GM21381 (cell line): ENCODE results near the gene SRRM1.
"Not testable (repeated sequence)": the region's sequence is repeated elsewhere in the genome, so short reads cannot be mapped to it uniquely, and the experiment has no call there.

ENCODE experiments used
- ATAC-seq: cut with Tn5 transposase; IDR thresholded peaks from one replicate; pipeline ENCODE4 v1.9.1; 2021; ENCODE audit warnings: mild to moderate bottlenecking, moderate library complexity; ENCODE audit not compliant: unreplicated experiment

SRRM1 gene

DNA sequence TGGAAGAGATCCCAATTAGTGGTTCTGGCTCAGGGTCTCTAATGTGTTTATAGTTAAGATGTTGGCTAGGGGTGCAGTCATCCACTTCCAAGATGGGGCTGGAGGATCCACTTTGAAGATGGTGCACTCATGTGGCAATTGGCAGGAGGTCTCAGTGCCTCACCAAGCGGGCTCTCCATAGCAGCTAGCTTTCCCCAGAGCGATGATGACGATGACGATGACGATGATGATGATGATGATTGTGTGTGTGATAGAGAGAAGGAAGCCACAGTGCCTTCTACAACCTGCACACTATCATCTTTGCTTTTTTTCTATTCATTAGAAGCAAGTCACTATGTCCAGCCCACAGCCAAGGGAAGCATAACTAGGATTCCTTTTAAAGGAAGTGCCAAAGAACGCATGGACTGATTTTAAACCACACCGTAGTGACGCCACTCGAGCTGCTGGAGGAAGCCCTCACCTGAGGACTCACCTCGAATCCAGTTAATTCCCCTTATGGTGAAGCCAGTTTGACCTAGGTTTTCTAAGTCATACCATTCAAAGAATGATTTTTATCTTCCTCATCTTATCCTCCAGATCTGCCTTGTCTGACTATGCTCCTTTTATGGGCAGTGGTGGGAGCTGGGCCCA lies 49.4 kb downstream of the SRRM1 start:
- no peak for ATAC-seq

DNA sequence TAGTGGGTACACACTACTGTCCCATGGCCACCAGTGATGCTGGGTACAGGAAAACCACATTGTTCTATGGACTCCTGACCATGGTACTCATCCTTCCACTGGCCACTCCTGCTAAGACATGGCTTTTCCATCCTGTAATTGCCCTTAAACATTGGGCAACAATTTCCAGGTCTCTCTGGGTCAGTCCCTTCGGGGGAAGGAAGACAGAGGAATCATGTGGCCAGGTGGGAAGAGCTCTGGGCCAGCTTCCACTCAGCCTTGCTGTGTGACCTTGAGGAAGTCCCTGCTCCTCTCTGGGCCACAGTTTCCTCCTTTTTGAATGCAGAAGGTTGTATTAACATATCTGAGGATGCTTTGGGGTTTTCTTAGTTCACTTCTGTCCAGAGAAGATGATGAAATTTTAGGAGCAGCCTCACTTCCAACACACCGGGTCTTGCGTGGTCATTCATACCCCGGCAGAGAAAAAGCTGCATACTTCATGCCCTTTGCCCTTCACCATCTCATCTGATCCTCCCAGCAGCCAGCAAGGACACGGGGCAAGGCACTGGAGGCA lies 50.8 kb downstream of the SRRM1 start:
- no peak for ATAC-seq

DNA sequence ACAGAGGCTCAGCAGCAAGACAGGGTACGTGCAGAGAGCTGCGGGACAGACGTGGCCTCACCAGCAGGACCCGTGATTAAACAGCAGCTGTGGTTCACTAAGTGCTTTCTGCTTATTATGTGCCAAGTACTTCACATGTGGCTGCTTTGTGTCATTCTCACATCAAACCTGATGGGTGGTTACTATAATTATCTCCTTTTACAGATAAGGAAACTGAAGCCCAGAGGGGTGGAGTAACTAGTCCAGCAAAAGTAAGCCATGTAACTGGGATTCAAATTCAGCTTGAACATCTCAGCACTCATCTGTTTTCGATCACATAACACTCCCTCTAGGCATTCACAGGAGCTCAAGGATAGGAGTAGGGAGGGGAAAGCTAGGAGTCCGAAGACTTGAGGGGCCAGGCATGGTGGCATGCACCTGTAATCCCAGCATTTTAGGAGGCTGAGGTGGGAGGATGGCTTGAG lies 51.3 kb downstream of the SRRM1 start:
- ATAC-seq = no peak

DNA sequence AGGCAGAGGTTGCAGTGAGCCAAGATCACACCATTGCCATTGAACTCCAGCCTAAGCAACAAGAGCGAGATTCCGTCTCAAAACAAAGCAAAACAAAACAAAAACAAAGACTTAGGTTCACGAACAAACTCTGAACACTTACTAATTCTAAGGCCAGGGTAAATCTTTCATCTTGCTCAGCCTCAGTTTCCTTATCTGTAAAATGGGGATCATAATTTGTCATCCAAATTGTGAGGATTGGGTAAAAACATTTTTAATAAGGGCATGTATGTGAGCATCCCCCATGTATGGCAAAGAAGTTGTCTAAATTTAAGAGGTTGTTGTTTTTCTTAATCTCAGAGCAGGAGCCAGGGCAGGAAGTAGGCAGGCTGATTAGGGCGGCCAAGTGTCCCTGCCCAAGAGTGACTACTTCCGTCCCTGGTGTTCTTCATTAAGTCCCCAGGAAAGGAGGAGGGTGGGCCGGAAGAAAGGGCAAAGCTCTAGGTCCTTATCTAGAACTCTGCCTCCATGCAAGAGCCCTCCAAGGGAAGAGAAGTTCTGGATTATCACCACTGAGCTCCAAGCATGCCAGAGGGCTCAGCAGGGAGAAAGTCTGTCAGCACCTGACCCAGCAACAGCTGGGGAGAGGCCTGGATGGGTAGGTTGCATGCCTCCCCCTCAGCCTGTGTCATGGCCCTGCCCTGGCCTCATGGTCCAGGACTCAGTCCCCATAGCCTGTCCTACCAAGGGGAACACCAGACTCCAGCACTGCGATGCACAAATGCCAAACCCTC lies 52.3 kb downstream of the SRRM1 start:
- ATAC-seq = no peak

DNA sequence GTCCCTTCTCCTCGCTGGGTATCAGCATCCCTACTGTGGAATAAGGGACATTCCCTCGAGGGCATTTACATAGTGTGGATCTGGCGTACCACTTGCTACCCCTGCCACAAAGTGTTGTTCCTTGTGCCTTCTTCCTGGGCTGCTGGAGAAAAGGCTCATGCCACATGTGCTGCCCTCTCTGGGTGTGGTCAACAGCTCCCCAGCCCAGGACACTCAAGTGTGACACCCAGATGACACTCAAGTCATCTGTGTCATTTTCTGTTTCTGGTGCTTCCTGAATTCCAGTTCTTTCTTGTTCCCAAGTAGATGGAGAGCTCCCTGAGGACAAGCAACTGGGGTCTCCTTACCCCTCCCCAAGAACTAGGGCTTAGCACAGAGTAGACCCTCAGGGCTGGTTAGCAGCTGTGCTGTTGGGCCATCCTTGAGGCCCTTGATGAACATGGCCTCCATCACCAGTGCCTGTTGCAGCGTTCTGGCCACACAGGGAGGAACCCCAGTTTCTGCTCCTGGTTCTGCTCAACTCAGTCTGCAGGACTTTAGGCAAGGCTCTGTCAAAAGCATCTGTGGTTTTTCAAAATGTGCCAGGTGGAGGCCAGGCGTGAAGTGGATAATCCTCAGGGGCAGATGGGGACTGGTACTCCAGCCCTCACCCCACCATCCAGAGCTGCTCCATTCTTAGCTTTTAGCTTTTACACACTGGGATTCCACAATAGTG lies 53.1 kb downstream of the SRRM1 start:
- no peak for ATAC-seq

DNA sequence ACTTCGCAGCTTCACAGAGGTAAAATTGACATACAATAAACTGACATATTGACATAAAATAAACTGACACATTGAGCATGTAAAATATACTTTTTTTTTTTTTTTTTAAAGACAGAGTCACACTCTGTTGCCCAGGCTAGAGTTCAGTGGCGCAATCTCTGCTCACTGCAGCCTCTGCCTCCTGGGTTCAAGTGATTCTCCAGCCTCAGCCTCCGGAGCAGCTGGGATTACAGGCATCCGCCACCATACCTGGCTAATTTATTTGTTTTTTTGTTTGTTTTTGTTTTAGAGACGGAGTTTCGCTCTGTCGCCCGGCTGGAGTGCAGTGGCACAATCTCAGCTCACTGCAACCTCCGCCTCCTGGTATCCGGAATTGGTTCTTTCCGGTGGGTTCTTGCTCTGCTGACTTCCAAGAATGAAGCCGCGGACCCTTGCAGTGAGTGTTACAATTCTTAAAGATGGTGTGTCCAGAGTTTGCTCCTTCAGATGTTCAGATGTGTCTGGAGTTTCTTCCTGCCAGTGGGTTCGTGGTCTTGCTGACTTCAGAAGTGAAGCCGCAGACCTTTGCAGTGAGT lies 53.7 kb downstream of the SRRM1 start:
- no peak for ATAC-seq

DNA sequence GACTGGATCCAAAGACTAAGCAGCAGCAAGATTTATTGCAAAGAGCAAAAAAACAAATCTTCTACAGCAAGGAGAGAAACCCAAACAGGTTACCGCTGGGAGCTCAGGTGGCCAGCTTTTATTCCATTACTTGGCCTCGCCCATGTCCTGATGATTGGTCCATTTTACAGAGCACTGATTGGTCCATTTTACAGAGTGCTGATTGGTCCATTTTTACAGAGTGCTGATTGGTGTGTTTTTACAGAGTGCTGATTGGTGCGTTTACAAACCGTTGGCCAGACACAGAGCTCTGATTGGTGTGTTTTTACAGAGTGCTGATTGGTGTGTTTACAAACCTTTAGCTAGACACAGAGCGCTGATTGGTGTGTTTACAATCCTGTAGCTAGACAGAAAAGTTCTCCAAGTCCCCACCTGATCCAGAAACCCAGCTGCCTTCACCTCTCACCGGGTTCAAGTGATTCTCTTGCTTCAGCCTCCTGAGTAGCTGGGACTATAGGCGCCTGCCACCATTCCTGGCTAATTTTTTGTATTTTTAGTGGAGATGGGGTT lies 54.4 kb downstream of the SRRM1 start:
- not testable (repeated sequence) for ATAC-seq

DNA sequence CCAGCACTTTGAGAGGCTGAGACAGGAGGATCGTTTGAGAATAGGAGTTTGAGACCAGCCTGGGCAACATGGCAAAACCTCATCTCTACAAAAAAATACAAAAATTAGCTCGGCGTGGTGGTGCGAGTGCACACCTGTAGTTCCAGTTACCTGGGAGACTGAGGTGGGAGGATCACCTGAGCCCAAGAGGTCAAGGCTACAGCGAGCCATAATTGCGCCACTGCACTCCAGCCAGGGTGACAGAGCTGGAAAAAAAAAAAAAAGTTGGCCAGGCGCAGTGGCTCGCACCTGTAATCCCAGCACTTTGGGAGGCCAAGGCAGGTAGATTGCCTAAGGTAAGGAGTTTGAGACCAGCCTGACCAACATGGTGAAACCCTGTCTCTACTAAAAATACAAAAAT lies 55.2 kb downstream of the SRRM1 start:
- ATAC-seq = not testable (repeated sequence)

DNA sequence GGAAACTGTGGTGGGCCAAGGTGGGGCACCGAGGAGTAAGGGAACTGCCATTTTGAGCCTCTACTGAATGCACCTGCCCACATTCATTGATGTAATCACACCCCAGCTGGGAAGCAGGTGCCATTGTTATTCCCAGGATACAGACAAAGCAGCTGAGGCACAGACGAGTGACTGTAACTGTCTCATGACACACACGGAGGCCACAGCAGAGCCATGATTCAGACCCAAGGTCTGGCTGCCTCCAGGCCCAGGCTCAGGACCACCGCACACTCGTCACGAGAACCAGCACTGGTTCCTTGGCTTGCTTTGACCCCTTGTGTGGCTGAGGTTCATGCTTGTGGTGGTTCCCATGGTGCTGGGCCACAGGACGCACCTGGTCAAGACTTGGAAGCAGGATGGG lies 56.5 kb downstream of the SRRM1 start:
- no peak for ATAC-seq

DNA sequence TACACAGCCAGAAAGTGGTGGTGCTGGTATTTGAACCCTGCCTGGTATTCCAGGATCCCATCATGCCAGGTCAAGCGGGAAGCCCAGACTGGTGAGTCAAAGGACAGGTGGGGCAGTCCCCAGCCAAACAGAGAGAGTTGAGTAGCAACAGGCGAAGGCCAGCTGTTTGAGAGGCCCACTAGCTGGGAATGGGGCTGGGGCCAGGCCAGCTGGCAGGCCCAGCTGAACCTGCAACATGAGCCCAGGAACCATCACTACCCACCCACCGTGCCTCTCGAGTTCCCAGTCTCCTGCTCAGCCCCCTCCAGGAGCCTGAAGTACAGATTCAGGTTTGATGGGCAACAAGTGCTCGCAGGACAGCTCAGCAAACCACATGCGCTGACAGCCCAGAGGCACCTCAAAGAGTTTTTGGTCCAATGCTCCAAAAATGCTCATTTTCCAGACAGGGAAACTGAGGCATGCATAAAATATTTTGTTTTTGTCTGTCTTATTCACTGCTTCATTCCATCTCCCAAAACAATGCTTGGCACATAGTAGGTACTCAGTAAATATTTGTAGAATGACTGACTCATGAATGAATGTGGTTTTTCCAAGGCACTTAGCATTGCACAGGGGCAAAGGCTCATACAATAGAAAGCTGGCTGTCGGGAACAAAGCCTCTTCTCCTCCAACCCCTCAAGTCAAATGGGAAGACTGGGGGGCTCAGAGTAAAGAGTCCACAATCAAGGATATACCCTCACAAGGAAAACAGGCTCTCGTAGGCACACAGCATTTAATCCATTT lies 59.6 kb downstream of the SRRM1 start:
- no peak for ATAC-seq

DNA sequence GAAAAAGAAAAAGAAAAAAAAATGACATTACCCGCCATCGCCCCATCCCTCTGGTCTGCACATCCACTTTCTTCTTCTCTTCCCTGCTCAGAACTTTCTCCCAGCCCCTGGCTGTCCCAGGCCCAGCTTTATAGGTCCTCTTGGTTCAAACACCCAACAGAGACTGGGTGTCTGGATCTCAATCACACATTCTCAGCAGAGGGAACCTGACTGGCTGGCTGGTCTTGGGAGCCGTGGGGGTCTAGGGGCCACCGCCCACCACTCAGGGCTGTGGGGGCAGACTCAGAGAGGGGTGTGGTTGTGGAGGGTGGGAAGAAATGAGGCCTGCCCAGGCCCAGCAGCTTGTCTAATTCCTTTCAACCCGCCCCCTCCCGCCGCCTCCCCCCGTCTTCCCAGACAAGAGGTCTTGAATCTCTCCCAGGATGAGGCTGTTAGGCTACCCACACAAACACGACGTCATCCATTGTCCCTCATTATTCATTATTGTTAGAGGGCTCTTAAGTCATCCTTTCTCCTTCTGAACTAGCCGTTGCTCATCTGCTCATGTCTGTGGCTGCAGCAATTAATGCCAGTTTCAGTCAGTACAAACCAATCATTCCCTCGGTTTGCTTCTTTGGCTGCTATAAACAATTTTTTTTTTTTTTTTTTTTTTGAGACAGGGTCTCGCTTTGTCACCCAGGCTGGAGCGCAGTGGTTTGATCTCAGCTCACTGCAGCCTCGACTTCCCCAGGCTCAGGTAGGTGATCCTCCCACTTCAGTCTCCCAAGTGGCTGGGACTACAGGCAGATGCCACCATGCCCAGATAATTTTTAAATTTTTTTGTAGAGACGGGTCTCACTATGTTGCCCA lies 61.5 kb downstream of the SRRM1 start:
- ATAC-seq = no peak

DNA sequence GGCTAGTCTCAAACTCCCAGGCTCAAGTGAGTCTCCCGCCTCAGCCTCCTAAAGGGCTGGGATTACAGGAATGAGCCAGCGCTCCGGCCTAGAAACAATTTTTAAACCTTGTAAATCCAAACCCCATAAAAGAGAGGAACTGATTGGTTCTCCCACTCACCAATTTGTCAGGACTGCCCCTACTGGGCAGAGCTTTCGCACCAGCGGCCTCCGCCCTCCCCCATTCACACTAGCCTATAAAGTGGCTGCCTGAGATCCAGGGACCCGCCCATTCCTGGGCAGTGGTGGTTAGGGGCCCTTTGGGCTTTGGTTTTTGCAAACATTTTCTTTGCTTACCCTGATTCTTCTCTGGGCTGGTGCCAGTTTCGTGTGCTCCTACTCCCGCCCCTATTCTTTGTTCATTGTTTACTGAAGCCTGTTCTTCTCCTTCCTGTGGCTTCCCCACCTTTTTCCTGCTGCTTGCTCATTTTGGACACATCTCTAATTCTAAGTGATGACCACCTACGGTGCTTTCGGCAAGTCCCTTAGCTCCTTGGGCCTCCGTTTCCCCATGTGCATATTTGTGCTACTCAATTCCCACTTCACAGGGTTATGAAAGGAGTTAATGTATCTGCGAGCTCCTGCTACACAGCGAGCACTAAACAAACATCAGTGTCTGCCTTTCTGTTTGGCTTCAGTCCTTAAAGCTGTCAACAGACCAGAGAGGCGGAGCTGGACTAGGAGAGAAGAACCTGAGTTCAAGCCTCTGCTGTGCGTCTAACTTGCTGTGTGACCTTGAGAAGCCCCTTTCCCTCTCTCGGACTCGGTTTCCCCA lies 62.4 kb downstream of the SRRM1 start:
- ATAC-seq = no peak

DNA sequence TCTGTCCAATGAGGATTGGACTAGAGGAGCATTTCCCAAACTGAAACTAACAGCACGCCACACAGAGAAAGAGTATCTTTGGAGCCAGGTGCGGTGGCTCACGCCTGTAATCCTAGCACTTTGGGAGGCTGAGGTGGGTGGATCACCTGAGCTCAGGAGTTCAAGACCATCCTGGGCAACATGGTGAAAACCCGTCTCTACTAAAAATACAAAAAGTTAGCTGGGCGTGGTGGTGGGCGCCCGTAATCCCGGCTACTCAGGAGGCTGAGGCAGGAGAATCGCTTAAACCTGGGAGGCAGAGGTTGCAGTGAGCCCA lies 62.9 kb downstream of the SRRM1 start:
- not testable (repeated sequence) for ATAC-seq

DNA sequence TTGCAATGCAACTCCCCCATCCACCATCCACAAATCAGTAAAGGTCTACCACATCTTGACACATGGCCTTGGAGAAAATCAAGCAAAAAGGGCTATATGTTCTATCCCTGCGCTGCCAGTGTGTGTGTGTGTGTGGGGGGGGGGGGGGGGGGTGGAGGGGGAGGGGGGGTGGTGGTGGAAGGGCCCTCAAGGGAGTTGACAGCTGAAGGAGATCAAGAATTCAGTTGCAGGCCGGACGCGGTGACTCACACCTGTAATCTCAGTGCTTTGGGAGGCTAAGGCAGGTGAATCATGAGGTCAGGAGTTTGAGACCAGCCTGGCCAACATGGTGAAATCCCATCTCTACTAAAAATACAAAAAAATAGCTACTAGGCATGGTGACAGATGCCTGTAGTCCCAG lies 64.6 kb downstream of the SRRM1 start:
- ATAC-seq = no peak

DNA sequence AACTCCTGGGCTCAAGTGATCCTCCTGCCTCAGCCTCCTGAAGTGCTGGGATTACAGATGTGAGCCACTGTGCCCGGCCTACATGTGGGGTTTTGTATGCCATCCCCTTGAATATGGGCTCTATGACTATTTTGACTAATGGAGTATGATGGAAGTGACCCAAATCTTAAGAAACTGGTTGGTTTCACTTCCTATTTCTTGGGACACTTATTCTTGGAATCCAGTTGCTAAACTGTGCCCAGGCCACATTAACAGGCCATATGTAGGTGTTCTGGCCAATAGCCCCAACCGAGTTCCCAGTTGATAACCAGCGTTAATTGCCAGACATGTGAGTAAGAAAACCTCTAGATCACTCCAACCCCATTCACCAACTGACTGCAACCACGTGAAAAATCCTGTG lies 65.8 kb downstream of the SRRM1 start:
- ATAC-seq = no peak

DNA sequence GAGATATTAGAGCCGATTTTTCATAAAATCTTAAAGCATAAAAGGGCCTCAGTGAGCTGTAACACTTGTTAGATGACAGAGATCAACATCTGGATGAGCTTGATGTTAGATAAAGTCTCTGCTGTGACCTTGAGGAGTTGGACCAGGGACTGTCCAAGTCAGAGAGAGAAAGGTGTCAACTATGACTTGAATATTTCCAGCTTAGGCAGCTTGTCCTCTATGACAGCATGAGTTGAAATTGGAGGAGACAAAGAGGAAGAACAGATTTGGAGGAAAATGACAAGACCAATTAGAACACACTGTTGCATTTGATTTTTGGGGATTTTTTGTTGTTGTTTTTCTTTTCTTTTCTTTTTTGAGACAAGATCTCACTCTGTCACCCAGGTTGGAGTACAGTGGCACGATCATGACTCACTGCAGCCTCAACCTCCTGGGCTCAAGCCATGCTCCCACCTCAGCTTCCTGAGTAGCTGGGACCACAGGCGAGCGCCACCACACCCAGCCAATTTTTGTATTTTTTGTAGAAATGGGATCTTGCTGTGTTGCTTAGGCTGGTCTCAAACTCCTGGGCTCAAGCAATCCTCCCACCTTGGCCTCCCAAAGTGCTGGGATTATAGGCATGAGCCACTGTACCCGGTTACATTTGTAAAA lies 66.8 kb downstream of the SRRM1 start:
- ATAC-seq = no peak

DNA sequence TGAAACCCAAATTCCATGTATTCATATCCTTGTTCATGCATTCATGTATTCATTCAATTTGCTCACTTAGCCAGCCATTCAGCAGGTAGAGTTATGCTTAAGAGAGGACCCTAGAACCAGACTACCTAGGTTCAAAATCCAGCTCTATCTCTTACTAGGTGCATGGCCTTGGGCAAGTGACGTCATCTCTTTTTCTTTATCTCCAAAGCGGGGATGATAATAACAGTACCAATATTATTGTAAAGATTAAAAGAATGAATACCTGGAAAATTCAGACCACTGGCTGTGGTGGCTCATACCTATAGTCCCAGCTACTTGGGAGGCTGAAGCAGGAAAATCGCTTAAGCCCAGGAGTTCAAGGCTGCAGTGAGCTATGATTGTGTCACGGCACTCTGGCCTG lies 68.2 kb downstream of the SRRM1 start:
- ATAC-seq = no peak

DNA sequence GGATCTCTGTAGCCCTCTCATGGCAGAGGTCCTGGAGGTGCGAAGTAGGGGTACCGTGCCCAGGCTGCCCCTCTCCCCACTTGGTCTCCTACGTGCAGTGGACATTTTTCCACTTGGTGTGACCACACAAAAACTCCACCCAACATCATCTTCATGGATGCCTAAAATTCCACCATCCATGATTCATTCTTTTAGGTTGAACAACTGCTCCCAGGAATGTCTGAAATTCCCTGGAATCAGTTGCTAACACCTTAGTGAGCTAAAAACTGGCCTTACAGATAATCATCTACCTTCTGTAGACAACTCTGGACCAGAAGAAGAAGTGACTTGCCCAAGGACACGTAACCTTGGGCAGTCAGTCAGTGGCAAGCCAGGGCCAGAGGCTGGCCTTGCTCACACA lies 70.1 kb downstream of the SRRM1 start:
- no peak for ATAC-seq
